ENCODE measurements around the gene LRRC4C. TPM values are rescaled to one million over a fixed set of nuclear protein-coding genes. Genes with fewer than 3 reads are reported as not detected.

Gene LRRC4C
- total RNA-seq, 2 donors from 2014 or later: 0.84 to 0.95 TPM

GRCh38 chr11:40381481-40381880 is 1078.0 kb downstream of the LRRC4C start:
- no peak overlapping the region for H3K9ac ChIP-seq (ENCODE audit: extremely low read depth, low read length, poor library complexity, severe bottlenecking)
- peaks cover 2% of the 10 kb centered on the region for H3K9me3 Mint-ChIP-seq
- H3K9me3 ChIP-seq (ENCODE audit: control insufficient read depth, low read length): no peaks in the 10 kb centered on the region
- no peaks in the 10 kb centered on the region for H3K36me3 ChIP-seq (ENCODE audit: control insufficient read depth, insufficient read depth, low read length)
- no peaks in the 10 kb centered on the region for H3K36me3 Mint-ChIP-seq (ENCODE audit: low read depth)
- WGBS, 2 experiments (ENCODE audit: insufficient coverage in 1 of 2, insufficient read length in 1 of 2): 83 to 95% methylated on average over 1 to 3 of the region's 3 CpGs
- H3K4me1 ChIP-seq (ENCODE audit: control insufficient read depth, insufficient read depth, low read length): no peaks in the 10 kb centered on the region
- H3K27ac Mint-ChIP-seq: no peak overlapping the region
- H3K27me3 ChIP-seq (ENCODE audit: control insufficient read depth, insufficient read depth, low read length, poor library complexity, severe bottlenecking): no peaks in the 10 kb centered on the region
- no peak overlapping the region for H3K4me3 Mint-ChIP-seq
- no peaks in the 10 kb centered on the region for H3K4me1 Mint-ChIP-seq
- H3K4me3 ChIP-seq (ENCODE audit: low read length): no peak overlapping the region
- no peak overlapping the region for H3K27ac ChIP-seq (ENCODE audit: low read depth, low read length)
- no peak for TF ChIP-seq CTCF (conservative IDR thresholded peaks at IDR 0.05)
- no peaks in the 10 kb centered on the region for H3K27me3 Mint-ChIP-seq (ENCODE audit: insufficient read depth)
- no peak for DNase-seq

- Histone ChIP-seq H3K9ac (ENCODE audit: extremely low read depth, low read length, poor library complexity, severe bottlenecking) (no peak overlapping the region), H3K36me3 (ENCODE audit: control insufficient read depth, insufficient read depth, low read length) (no peaks in the 10 kb centered on the region), H3K27ac (ENCODE audit: low read depth, low read length) (no peak overlapping the region), H3K27me3 (ENCODE audit: control insufficient read depth, insufficient read depth, low read length, poor library complexity, severe bottlenecking) (no peaks in the 10 kb centered on the region), H3K4me3 (ENCODE audit: low read length) (no peak overlapping the region), H3K9me3 (ENCODE audit: control insufficient read depth, low read length) (no peaks in the 10 kb centered on the region), H3K4me1 (ENCODE audit: control insufficient read depth, insufficient read depth, low read length) (no peaks in the 10 kb centered on the region)
- Mint-ChIP-seq H3K27me3 (ENCODE audit: insufficient read depth) (no peaks in the 10 kb centered on the region), H3K4me1 (no peaks in the 10 kb centered on the region), H3K27ac (no peak overlapping the region), H3K4me3 (no peak overlapping the region), H3K36me3 (ENCODE audit: low read depth) (no peaks in the 10 kb centered on the region), H3K9me3 (peaks cover 2% of the 10 kb centered on the region)
- no peak for DNase-seq
- 85% methylated on average over 4 of the region's 5 CpGs; no CpG with 5 or more reads in 1 of the 2 experiments for whole genome bisulfite sequencing, 2 experiments (ENCODE audit: insufficient coverage in 1 of 2, insufficient read length in 1 of 2)
- TF ChIP-seq CTCF (conservative IDR thresholded peaks at IDR 0.05): no peak
Measured at GRCh38 chr11:40380835-40381234, 1078.6 kb downstream of the LRRC4C start.

GRCh38 chr11:40376331-40376730 is 1083.1 kb downstream of the LRRC4C start:
- Mint-ChIP-seq H3K27ac (no peak overlapping the region), H3K9me3 (no peaks in the 10 kb centered on the region), H3K36me3 (ENCODE audit: low read depth) (no peaks in the 10 kb centered on the region), H3K27me3 (ENCODE audit: insufficient read depth) (no peaks in the 10 kb centered on the region), H3K4me3 (no peak overlapping the region), H3K4me1 (no peaks in the 10 kb centered on the region)
- Histone ChIP-seq H3K36me3 (ENCODE audit: control insufficient read depth, insufficient read depth, low read length) (no peaks in the 10 kb centered on the region), H3K27ac (ENCODE audit: low read depth, low read length) (no peak overlapping the region), H3K27me3 (ENCODE audit: control insufficient read depth, insufficient read depth, low read length, poor library complexity, severe bottlenecking) (no peaks in the 10 kb centered on the region), H3K9me3 (ENCODE audit: control insufficient read depth, low read length) (no peaks in the 10 kb centered on the region), H3K4me3 (ENCODE audit: low read length) (no peak overlapping the region), H3K4me1 (ENCODE audit: control insufficient read depth, insufficient read depth, low read length) (no peaks in the 10 kb centered on the region), H3K9ac (ENCODE audit: extremely low read depth, low read length, poor library complexity, severe bottlenecking) (no peak overlapping the region)
- 88 to 94% methylated on average over 2 to 3 of the region's 3 CpGs for WGBS, 2 experiments (ENCODE audit: insufficient coverage in 1 of 2, insufficient read length in 1 of 2)
- no peak for DNase-seq
- no peak for TF ChIP-seq CTCF (conservative IDR thresholded peaks at IDR 0.05)

Data from endodermal cell (in vitro differentiated cells).